Amygdala (tissue), 56 donors: Measurements from ENCODE around the gene FHDC1.

Source experiments
- DNase-seq, 56 donors: peaks; one replicate each; lab custom pipeline; 2025; lab: John Stamatoyannopoulos, UW

The FHDC1 gene

GRCh38 chr4:153026591-153027346 lies 90.6 kb downstream of the FHDC1 start:
- DNase-seq = no peak

DNA sequence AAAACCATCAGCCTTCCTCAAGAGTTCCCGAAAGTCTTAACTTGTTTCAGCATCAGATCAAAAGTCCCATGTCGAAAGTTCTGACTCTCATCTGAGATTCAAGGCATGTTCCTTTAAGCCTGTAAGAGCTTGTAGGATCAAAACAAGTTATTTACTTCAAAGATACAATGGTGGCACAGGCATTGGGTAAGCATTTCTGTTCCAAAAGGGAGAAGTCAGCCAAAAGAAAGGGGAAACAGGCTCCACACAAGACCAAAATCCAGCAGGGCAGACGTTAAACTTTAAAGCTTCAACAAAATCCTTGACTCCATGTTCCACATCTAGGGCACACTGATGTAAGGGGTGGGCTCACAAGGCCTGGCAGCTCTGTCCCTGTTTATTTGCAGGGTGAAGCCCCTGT lies 91.7 kb downstream of the FHDC1 start:
- DNase-seq = no peak

DNA sequence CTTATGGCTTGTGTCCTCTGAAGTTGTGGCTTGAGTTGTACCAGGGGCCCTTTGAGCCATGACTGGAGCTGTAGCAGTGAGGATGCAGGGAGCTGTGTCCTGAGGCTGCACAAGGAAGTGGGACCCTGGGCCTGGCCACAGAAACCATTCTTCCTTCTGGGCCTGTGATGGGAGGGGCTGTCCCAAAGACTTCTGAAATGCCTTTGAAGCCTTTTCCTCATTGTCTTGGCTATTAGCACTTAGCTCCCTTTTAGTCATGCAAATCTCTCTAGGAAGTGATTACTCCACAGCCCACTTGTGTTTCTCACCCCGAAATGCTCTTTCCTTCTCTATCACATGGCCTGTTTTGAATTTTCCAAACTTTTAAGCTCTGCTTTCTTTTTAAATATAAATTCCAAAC lies 92.4 kb downstream of the FHDC1 start:
- no peak for DNase-seq
